Nephron (organoid): Measurements from ENCODE around the gene FLVCR1.
"Not testable (repeated sequence)": the region's sequence is repeated elsewhere in the genome, so short reads cannot be mapped to it uniquely, and the experiment has no call there.

Experiments used
- H3K27ac Mint-ChIP-seq, 3 experiments: 2 replicates each; pipeline ENCODE4 v1.8.0; 2020; ENCODE audit warnings: mixed read lengths in 3 of 3, mild to moderate bottlenecking in 2 of 3, moderate library complexity in 1 of 3
- H3K27me3 Mint-ChIP-seq: 2 replicates; pipeline ENCODE4 v1.8.0; 2021; ENCODE audit warnings: low read depth, mild to moderate bottlenecking, moderate library complexity, mixed read lengths
- H3K36me3 Mint-ChIP-seq: 2 replicates; pipeline ENCODE4 v1.8.0; 2020; ENCODE audit warnings: low read depth, mixed read lengths
- H3K4me1 Mint-ChIP-seq: 2 replicates; pipeline ENCODE4 v1.8.0; 2020; ENCODE audit warnings: mixed read lengths
- H3K4me3 Mint-ChIP-seq, 3 experiments: 2 replicates each; pipeline ENCODE4 v1.8.0; 2020; ENCODE audit warnings: mild to moderate bottlenecking in 3 of 3, mixed read lengths in 3 of 3, moderate library complexity in 2 of 3
- H3K9me3 Mint-ChIP-seq: 2 replicates; pipeline ENCODE4 v1.8.0; 2020; ENCODE audit warnings: mixed read lengths
- TF ChIP-seq, protein P1 (sequence below), 3 experiments: fragments of 200-600 bp; sonication (generic); IDR thresholded peaks; one replicate each; pipeline ENCODE4 v1.5.0; 2021; ENCODE audit warnings: antibody characterized with exemption in 3 of 3; ENCODE audit not compliant: unreplicated experiment in 3 of 3

Gene FLVCR1

GRCh38 chr1:212899845-212900244 is 41.8 kb downstream of the FLVCR1 start:
- Mint-ChIP-seq H3K4me1 (no peaks in the 10 kb centered on the region), H3K36me3 (peaks cover 62% of the 10 kb centered on the region), H3K27me3 (no peaks in the 10 kb centered on the region), H3K9me3 (peaks cover 32% of the 10 kb centered on the region), H3K27ac (no peak overlapping the region), H3K4me3 (no peak overlapping the region)
- TF ChIP-seq, protein P1, sequence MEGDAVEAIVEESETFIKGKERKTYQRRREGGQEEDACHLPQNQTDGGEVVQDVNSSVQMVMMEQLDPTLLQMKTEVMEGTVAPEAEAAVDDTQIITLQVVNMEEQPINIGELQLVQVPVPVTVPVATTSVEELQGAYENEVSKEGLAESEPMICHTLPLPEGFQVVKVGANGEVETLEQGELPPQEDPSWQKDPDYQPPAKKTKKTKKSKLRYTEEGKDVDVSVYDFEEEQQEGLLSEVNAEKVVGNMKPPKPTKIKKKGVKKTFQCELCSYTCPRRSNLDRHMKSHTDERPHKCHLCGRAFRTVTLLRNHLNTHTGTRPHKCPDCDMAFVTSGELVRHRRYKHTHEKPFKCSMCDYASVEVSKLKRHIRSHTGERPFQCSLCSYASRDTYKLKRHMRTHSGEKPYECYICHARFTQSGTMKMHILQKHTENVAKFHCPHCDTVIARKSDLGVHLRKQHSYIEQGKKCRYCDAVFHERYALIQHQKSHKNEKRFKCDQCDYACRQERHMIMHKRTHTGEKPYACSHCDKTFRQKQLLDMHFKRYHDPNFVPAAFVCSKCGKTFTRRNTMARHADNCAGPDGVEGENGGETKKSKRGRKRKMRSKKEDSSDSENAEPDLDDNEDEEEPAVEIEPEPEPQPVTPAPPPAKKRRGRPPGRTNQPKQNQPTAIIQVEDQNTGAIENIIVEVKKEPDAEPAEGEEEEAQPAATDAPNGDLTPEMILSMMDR (IDR thresholded peaks at IDR 0.05; ENCODE audit: unreplicated experiment in 3 of 3), result no peak

DNA sequence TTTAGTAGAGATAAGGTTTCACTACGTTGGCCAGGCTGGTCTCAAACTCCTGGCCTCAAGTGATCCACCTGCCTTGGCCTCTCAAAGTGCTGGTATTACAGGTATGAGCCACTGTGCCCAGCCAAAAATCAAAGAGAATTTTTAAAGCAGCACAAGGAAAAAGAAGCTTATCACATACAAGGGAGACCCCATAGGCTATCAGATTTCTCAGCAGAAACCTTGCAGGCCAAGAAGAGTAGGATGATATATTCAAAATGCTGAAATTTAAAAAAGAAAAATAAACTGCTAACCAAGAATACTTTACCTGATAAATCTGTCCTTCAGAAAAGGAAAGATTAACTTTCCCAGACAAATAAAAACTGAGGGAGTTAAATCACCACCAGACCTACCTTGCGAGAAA is 43.2 kb downstream of the FLVCR1 start:
- H3K27ac Mint-ChIP-seq, result no peak overlapping the region
- H3K9me3 Mint-ChIP-seq, result peaks cover 41% of the 10 kb centered on the region
- peaks cover 49% of the 10 kb centered on the region for H3K36me3 Mint-ChIP-seq
- H3K4me1 Mint-ChIP-seq, result peaks cover 1% of the 10 kb centered on the region
- no peaks in the 10 kb centered on the region for H3K27me3 Mint-ChIP-seq
- TF ChIP-seq, protein P1 (IDR thresholded peaks at IDR 0.05; ENCODE audit: unreplicated experiment in 3 of 3), result no peak
- no peak overlapping the region for H3K4me3 Mint-ChIP-seq

- Mint-ChIP-seq H3K27me3 (peaks cover under 1% of the 10 kb centered on the region), H3K4me1 (peaks cover 5% of the 10 kb centered on the region), H3K4me3 (no peak overlapping the region), H3K27ac (no peak overlapping the region), H3K36me3 (peaks cover 47% of the 10 kb centered on the region), H3K9me3 (peaks cover 41% of the 10 kb centered on the region)
- TF ChIP-seq, protein P1 (IDR thresholded peaks at IDR 0.05; ENCODE audit: unreplicated experiment in 3 of 3), result no peak
Measured at GRCh38 chr1:212902054-212902453, 44.0 kb downstream of the FLVCR1 start.

DNA sequence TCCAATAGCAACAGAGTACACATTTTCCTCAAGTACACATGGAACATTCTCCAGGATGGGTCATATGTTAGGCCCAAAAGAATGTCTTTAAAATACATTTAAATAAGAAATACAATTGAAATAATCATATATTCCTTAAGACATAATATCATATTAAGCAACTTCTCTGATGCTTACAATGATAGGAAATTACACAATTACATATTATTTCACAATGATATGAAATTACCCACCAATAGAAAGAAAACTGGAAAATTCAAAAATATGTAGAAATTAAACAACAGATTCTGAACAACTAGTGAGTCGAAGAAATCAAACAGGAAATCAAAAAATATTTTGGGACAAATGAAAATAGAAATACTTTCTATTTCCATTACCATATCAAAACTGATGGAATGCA is 45.6 kb downstream of the FLVCR1 start:
- Mint-ChIP-seq H3K36me3 (peaks cover 31% of the 10 kb centered on the region), H3K27me3 (peaks cover 8% of the 10 kb centered on the region), H3K27ac (no peak overlapping the region), H3K9me3 (peaks cover 41% of the 10 kb centered on the region), H3K4me1 (peaks cover 5% of the 10 kb centered on the region), H3K4me3 (no peak overlapping the region)
- TF ChIP-seq, protein P1 (IDR thresholded peaks at IDR 0.05; ENCODE audit: unreplicated experiment in 3 of 3), result no peak

DNA sequence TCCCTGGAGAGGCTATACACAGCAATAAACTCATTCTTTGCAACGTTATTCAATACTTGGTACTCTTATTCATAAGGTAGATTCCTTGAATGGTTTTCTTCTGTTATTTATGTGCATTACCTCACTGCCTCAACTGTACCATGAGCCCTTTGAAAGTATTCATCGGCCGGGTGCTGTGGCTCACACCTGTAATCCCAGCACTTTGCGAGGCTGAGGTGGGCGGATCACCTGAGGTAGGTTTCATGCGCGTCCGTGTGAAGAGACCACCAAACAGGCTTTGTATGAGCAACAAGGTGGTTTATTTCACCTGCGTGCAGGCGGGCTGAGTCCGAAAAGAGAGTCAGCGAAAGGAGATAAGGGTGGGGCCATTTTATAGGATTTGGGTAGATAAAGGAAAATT is 50.0 kb downstream of the FLVCR1 start:
- H3K4me1 Mint-ChIP-seq, H3K4me3 Mint-ChIP-seq, H3K27ac Mint-ChIP-seq, H3K36me3 Mint-ChIP-seq: not testable (repeated sequence)
- Mint-ChIP-seq H3K27me3 (peaks cover 40% of the 10 kb centered on the region), H3K9me3 (peaks cover 20% of the 10 kb centered on the region)

DNA sequence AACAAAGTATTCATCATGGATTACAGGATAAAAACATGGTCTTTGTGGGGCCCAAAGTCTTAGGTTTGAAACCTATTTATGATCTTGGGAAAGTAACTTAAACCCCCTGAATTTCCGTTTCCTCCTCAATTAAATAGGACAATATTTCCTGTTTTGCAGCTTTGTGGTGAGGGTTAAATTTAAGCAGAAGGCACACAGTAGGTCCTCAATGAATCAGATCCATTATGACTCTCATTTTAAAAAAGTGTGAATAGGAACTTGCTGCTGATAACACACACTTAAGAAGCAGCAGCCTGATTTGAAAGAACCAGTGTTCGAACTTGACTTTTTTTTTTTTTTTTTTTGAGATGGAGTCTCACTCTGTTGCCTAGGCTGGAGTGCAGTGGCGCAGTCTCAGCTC is 50.9 kb downstream of the FLVCR1 start:
- TF ChIP-seq, protein P1 (IDR thresholded peaks at IDR 0.05; ENCODE audit: unreplicated experiment in 3 of 3), result no peak
- peaks cover 46% of the 10 kb centered on the region for H3K27me3 Mint-ChIP-seq
- no peak overlapping the region for H3K27ac Mint-ChIP-seq
- H3K4me1 Mint-ChIP-seq, result peaks cover 5% of the 10 kb centered on the region
- no peaks in the 10 kb centered on the region for H3K36me3 Mint-ChIP-seq
- no peak overlapping the region for H3K4me3 Mint-ChIP-seq
- peaks cover 16% of the 10 kb centered on the region for H3K9me3 Mint-ChIP-seq
